Pons (tissue), 1 donor: ENCODE measurements around the gene PYY.
"Not testable (repeated sequence)": the region's sequence is repeated elsewhere in the genome, so short reads cannot be mapped to it uniquely, and the experiment has no call there.

Experiments
- DNase-seq: peaks from one replicate; pipeline ENCODE4 v3.0.0-alpha.2; 2016; ENCODE audit warnings: low spot score

Gene PYY

GRCh38 chr17:43978078-43978477, 24.3 kb upstream of the PYY start:
- no peak for DNase-seq

- DNase-seq: no peak
Measured at GRCh38 chr17:43976963-43977837, 23.5 kb upstream of the PYY start.

GRCh38 chr17:43975898-43976297, 22.2 kb upstream of the PYY start:
- no peak for DNase-seq

GRCh38 chr17:43974382-43975266, 20.9 kb upstream of the PYY start:
- no peak for DNase-seq

GRCh38 chr17:43972444-43973212, 18.9 kb upstream of the PYY start:
- not testable (repeated sequence) for DNase-seq

- DNase-seq: not testable (repeated sequence)
Measured at GRCh38 chr17:43971436-43971835, 17.7 kb upstream of the PYY start.

GRCh38 chr17:43970366-43970765, 16.6 kb upstream of the PYY start:
- no peak for DNase-seq

- DNase-seq: no peak
Measured at GRCh38 chr17:43967251-43967875, 13.6 kb upstream of the PYY start.

GRCh38 chr17:43966276-43966675, 12.5 kb upstream of the PYY start:
- DNase-seq: no peak

GRCh38 chr17:43962479-43962878, 8.7 kb upstream of the PYY start:
- DNase-seq: no peak

GRCh38 chr17:43961954-43962353, 8.2 kb upstream of the PYY start:
- no peak for DNase-seq

GRCh38 chr17:43961292-43961691, 7.6 kb upstream of the PYY start:
- DNase-seq: not testable (repeated sequence)

GRCh38 chr17:43958748-43959352, 5.1 kb upstream of the PYY start:
- DNase-seq: no peak

GRCh38 chr17:43956222-43956621, 2.5 kb upstream of the PYY start:
- DNase-seq: no peak

GRCh38 chr17:43952724-43953666, 745 bp downstream of the PYY start:
- DNase-seq: no peak

- DNase-seq: no peak
Measured at GRCh38 chr17:43952351-43952723, 1.4 kb downstream of the PYY start.

- DNase-seq: no peak
Measured at GRCh38 chr17:43951750-43952149, 2.0 kb downstream of the PYY start.

- no peak for DNase-seq
Measured at GRCh38 chr17:43950554-43950953, 3.2 kb downstream of the PYY start.

- no peak for DNase-seq
Measured at GRCh38 chr17:43949781-43950180, 4.0 kb downstream of the PYY start.

- DNase-seq: no peak
Measured at GRCh38 chr17:43946781-43947180, 7.0 kb downstream of the PYY start.
